IMR-90 (cell line): ENCODE measurements around the gene PRKCH. TPM values are rescaled to one million over a fixed set of nuclear protein-coding genes. Genes with fewer than 3 reads are reported as not detected.

Experiments used
- ATAC-seq: fragments of 200-7000 bp; cut with Tn5 transposase; 2 replicates; pipeline ENCODE4 v1.9.1; 2020; ENCODE audit warnings: low read depth, mild to moderate bottlenecking, moderate library complexity
- BruUV-seq: library from RNA; stranded (reverse); fragments of 400-500 nt; replicated peaks from 2 replicates; lab custom pipeline; 2021; lab: Mats Ljungman, UMichigan
- CTCF ChIA-PET: fragments of 300-600 bp; formaldehyde crosslinking; extraction: SDS; loops from one replicate; lab custom pipeline; 2021; ENCODE audit warnings: antibody characterized with exemption; lab: Yijun Ruan, JAX
- POLR2A ChIA-PET: fragments of 300-600 bp; sonication (Branson Sonifier 250); formaldehyde crosslinking; loops from one replicate; lab custom pipeline; 2022; ENCODE audit warnings: antibody characterized with exemption; ENCODE audit not compliant: unreplicated experiment; lab: Charles Lee
- DNase-seq: peaks from one replicate; pipeline ENCODE4 v3.0.0; 2013
- H2AFZ ChIP-seq: replicated peaks from 2 replicates; pipeline ENCODE3; 2013; ENCODE audit warnings: low read length, mild to moderate bottlenecking; ENCODE audit not compliant: poor library complexity
- H2AK5ac ChIP-seq: 2 replicates; pipeline ENCODE4 v1.6.1; 2013; ENCODE audit warnings: low read depth, low read length, inconsistent platforms
- H2AK9ac ChIP-seq: replicated peaks from 2 replicates; pipeline ENCODE3; 2013; ENCODE audit warnings: mild to moderate bottlenecking, low read depth, low read length, moderate library complexity; ENCODE audit not compliant: poor library complexity
- H2BK120ac ChIP-seq: 2 replicates; pipeline ENCODE4 v1.6.1; 2013; ENCODE audit warnings: low read depth, low read length, inconsistent platforms
- H2BK15ac ChIP-seq: 3 replicates; pipeline ENCODE4 v1.6.1; 2013; ENCODE audit warnings: low read depth, low read length, inconsistent platforms
- H2BK20ac ChIP-seq: 2 replicates; pipeline ENCODE4 v1.6.1; 2013; ENCODE audit warnings: low read depth, mild to moderate bottlenecking, inconsistent platforms, low read length, moderate library complexity
- H2BK5ac ChIP-seq: 2 replicates; pipeline ENCODE4 v1.6.1; 2013; ENCODE audit warnings: mild to moderate bottlenecking, low read depth, low read length, inconsistent platforms; ENCODE audit not compliant: poor library complexity, severe bottlenecking
- H3K14ac ChIP-seq: replicated peaks from 2 replicates; pipeline ENCODE4 v1.6.1; 2013; ENCODE audit warnings: low read depth, low read length, inconsistent platforms
- H3K18ac ChIP-seq: 2 replicates; pipeline ENCODE4 v1.6.1; 2013; ENCODE audit warnings: low read depth, low read length, control low read depth
- H3K23ac ChIP-seq: 2 replicates; pipeline ENCODE4 v1.6.1; 2013; ENCODE audit warnings: low read depth, low read length, inconsistent platforms
- H3K27ac ChIP-seq: 2 replicates; pipeline ENCODE4 v1.5.1; 2013; ENCODE audit warnings: mild to moderate bottlenecking, control low read depth, low read length; ENCODE audit not compliant: insufficient read depth
- H3K27me3 ChIP-seq: 2 replicates; pipeline ENCODE4 v1.6.1; 2013; ENCODE audit warnings: low read length; ENCODE audit not compliant: control insufficient read depth, insufficient read depth
- H3K36me3 ChIP-seq: 2 replicates; pipeline ENCODE4 v1.6.1; 2013; ENCODE audit warnings: low read length, mixed read lengths; ENCODE audit not compliant: control insufficient read depth, insufficient read depth
- H3K4ac ChIP-seq: 2 replicates; pipeline ENCODE4 v1.6.1; 2013; ENCODE audit warnings: low read depth, low read length, inconsistent platforms
- H3K4me1 ChIP-seq: 2 replicates; pipeline ENCODE4 v1.6.1; 2013; ENCODE audit warnings: low read length, mixed read lengths; ENCODE audit not compliant: control insufficient read depth, insufficient read depth
- H3K4me2 ChIP-seq: 2 replicates; pipeline ENCODE4 v1.6.1; 2013; ENCODE audit warnings: low read depth, mild to moderate bottlenecking, control low read depth, low read length, moderate library complexity
- H3K4me3 ChIP-seq: 2 replicates; pipeline ENCODE4 v1.5.1; 2013; ENCODE audit warnings: low read depth, mild to moderate bottlenecking, control low read depth, low read length, moderate library complexity; ENCODE audit not compliant: insufficient read depth
- H3K56ac ChIP-seq: 2 replicates; pipeline ENCODE4 v1.6.1; 2013; ENCODE audit warnings: low read length, inconsistent platforms; ENCODE audit not compliant: insufficient read depth; ENCODE audit errors: extremely low read depth
- H3K79me1 ChIP-seq, 2 experiments: 2 replicates each; pipeline ENCODE4 v1.6.1; 2013; ENCODE audit warnings: low read length in 2 of 2, inconsistent platforms in 1 of 2, low read depth in 1 of 2
- H3K9ac ChIP-seq: 2 replicates; pipeline ENCODE4 v1.6.1; 2013; ENCODE audit warnings: low read depth, low read length, control low read depth
- H3K9me1 ChIP-seq: 2 replicates; pipeline ENCODE4 v1.6.1; 2013; ENCODE audit warnings: low read length, inconsistent platforms; ENCODE audit not compliant: insufficient read depth
- H3K9me3 ChIP-seq: 2 replicates; pipeline ENCODE4 v1.6.1; 2013; ENCODE audit warnings: low read length; ENCODE audit not compliant: control insufficient read depth, insufficient read depth
- H4K20me1 ChIP-seq: 2 replicates; pipeline ENCODE4 v1.6.1; 2013; ENCODE audit warnings: low read length, inconsistent platforms; ENCODE audit not compliant: insufficient read depth
- H4K5ac ChIP-seq: 2 replicates; pipeline ENCODE4 v1.6.1; 2013; ENCODE audit warnings: mild to moderate bottlenecking, low read depth, low read length, control low read depth
- H4K8ac ChIP-seq, 2 experiments: 2 replicates each; pipeline ENCODE4 v1.6.1; 2013; ENCODE audit warnings: low read depth in 2 of 2, low read length in 2 of 2, control low read depth in 1 of 2, inconsistent platforms in 1 of 2
- H4K91ac ChIP-seq: 2 replicates; pipeline ENCODE4 v1.6.1; 2013; ENCODE audit warnings: low read depth, low read length, inconsistent platforms; ENCODE audit not compliant: insufficient read depth
- BHLHE40 ChIP-seq: fragments of 150-350 bp; IDR thresholded peaks from 2 replicates; pipeline ENCODE4 v1.6.1; 2016; ENCODE audit warnings: mild to moderate bottlenecking, low read depth, low read length
- CEBPB ChIP-seq: IDR thresholded peaks from 2 replicates; pipeline ENCODE4 v1.6.1; 2012; ENCODE audit warnings: low read depth, low read length, improper control_type of control experiment
- CHD1 ChIP-seq: IDR thresholded peaks from 2 replicates; pipeline ENCODE4 v1.6.1; 2012; ENCODE audit warnings: low read depth, low read length, improper control_type of control experiment
- FOS ChIP-seq: fragments of 150-350 bp; IDR thresholded peaks from 2 replicates; pipeline ENCODE4 v1.6.1; 2016; ENCODE audit warnings: low read depth, low read length
- MAFK ChIP-seq: IDR thresholded peaks from 2 replicates; pipeline ENCODE4 v1.6.1; 2012; ENCODE audit warnings: low read depth, low read length, improper control_type of control experiment
- MAZ ChIP-seq: IDR thresholded peaks from 2 replicates; pipeline ENCODE4 v1.6.1; 2012; ENCODE audit warnings: low read depth, mild to moderate bottlenecking, low read length, improper control_type of control experiment, moderate library complexity, borderline replicate concordance
- MXI1 ChIP-seq: IDR thresholded peaks from 2 replicates; pipeline ENCODE4 v1.6.1; 2012; ENCODE audit warnings: low read depth, mild to moderate bottlenecking, low read length, moderate library complexity, borderline replicate concordance
- NFE2L2 ChIP-seq: fragments of 150-350 bp; IDR thresholded peaks from 2 replicates; pipeline ENCODE4 v1.6.1; 2016; ENCODE audit warnings: low read depth, mild to moderate bottlenecking, low read length
- POLR2A ChIP-seq: IDR thresholded peaks from 2 replicates; pipeline ENCODE4 v1.6.1; 2012; ENCODE audit warnings: mild to moderate bottlenecking, low read depth, low read length
- RAD21 ChIP-seq: IDR thresholded peaks from 2 replicates; pipeline ENCODE4 v1.6.1; 2012; ENCODE audit warnings: low read length, improper control_type of control experiment
- RCOR1 ChIP-seq: IDR thresholded peaks from 2 replicates; pipeline ENCODE4 v1.6.1; 2012; ENCODE audit warnings: mild to moderate bottlenecking, low read length, improper control_type of control experiment; ENCODE audit not compliant: insufficient replicate concordance
- RFX5 ChIP-seq: IDR thresholded peaks from 2 replicates; pipeline ENCODE4 v1.8.0; 2012; ENCODE audit warnings: low read depth, mild to moderate bottlenecking, low read length, moderate library complexity
- SMC3 ChIP-seq: fragments of 150-350 bp; IDR thresholded peaks from 2 replicates; pipeline ENCODE4 v1.6.1; 2016; ENCODE audit warnings: low read depth, mild to moderate bottlenecking, antibody characterized with exemption, low read length, moderate library complexity
- dilution Hi-C: fragments of 300-500 bp; cut with HindIII; formaldehyde crosslinking; loops from one replicate; pipeline ENCODE4 v1.14.3; 2018; ENCODE audit warnings: low sequenced_read_pairs; ENCODE audit not compliant: unreplicated experiment
- in situ Hi-C: fragments of 300-500 bp; cut with MboI; formaldehyde crosslinking; loops from 3 replicates; pipeline ENCODE4 v1.14.3; 2019; ENCODE audit warnings: low sequenced_read_pairs, inconsistent platforms, mixed read lengths
- intact Hi-C: fragments of 100-400 bp; cut with micrococcal nuclease; formaldehyde crosslinking; loops from 2 replicates; pipeline ENCODE4 v1.10.0; 2022
- polyA plus RNA-seq, 3 experiments: library from polyadenylated mRNA; depleted of rRNA; stranded (reverse); fragments of >200 nt; gene quantifications; 2 replicates each; pipeline ENCODE4 v1.2.3, GENCODE V29; 2012; ENCODE audit warnings: low replicate concordance in 1 of 3
- total RNA-seq: library from RNA; depleted of rRNA; stranded (reverse); fragments of >200 nt; gene quantifications from 2 replicates; pipeline ENCODE4 v1.2.3, GENCODE V29; 2012
- TF ChIP-seq, protein P1 (sequence below): fragments of 150-350 bp; IDR thresholded peaks from 2 replicates; pipeline ENCODE4 v1.6.1; 2016; ENCODE audit warnings: low read depth, mild to moderate bottlenecking, low read length, moderate library complexity, borderline replicate concordance
- TF ChIP-seq, protein P2 (sequence below): conservative IDR thresholded peaks from 2 replicates; pipeline ENCODE4 v1.5.1; 2012; ENCODE audit warnings: mild to moderate bottlenecking, low read depth, low read length, improper control_type of control experiment
- TF ChIP-seq, protein P3 (sequence below): fragments of 150-350 bp; IDR thresholded peaks from 2 replicates; pipeline ENCODE4 v1.6.1; 2017; ENCODE audit warnings: mild to moderate bottlenecking, antibody characterized with exemption, low read length, low read depth

The PRKCH gene
- total and polyA plus RNA-seq, 2 of the 4 experiments (the other 2 are of a cell fraction): 1.6 to 2.3 TPM

DNA sequence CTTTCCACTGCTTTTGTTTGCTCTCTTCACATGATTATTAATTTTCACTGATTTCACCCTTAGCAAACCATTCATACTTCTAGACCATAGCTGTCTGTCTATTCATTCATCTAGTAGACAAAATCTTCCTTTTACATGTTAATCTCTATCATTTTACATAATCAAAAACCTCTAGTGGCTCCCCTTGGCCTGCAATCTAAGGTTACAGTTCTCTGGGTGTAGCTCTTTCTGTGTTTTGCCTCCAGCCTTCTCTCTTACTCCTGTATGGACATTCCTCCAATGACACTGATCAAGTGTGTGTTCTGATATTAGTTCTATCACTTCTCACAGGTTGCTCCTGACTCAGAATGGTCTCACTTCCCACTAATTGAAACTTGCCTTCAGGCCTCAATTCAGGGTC lies 56.4 kb downstream of the PRKCH start:
- Histone ChIP-seq H3K36me3 (no peaks in the 10 kb centered on the region), H3K4me3 (no peak overlapping the region), H2BK20ac (no peak overlapping the region), H4K91ac (no peak overlapping the region), H3K23ac (no peak overlapping the region), H4K8ac (no peak overlapping the region), H4K5ac (no peak overlapping the region), H2AFZ (no peak overlapping the region), H3K18ac (no peak overlapping the region), H2BK15ac (no peak overlapping the region), H2AK5ac (no peak overlapping the region), H3K4me1 (no peaks in the 10 kb centered on the region), H3K14ac (no peak overlapping the region), H3K4me2 (no peak overlapping the region), H3K56ac (no peak overlapping the region), H2BK120ac (no peak overlapping the region), H4K20me1 (no peaks in the 10 kb centered on the region), H3K9me3 (peaks cover 4% of the 10 kb centered on the region), H2BK5ac (no peak overlapping the region), H3K9ac (no peak overlapping the region), H2AK9ac (no peak overlapping the region), H3K79me1 (no peaks in the 10 kb centered on the region), H3K27me3 (peaks cover 21% of the 10 kb centered on the region), H3K9me1 (no peaks in the 10 kb centered on the region), H3K27ac (no peak overlapping the region), H3K4ac (no peak overlapping the region)
- TF ChIP-seq, protein P1, sequence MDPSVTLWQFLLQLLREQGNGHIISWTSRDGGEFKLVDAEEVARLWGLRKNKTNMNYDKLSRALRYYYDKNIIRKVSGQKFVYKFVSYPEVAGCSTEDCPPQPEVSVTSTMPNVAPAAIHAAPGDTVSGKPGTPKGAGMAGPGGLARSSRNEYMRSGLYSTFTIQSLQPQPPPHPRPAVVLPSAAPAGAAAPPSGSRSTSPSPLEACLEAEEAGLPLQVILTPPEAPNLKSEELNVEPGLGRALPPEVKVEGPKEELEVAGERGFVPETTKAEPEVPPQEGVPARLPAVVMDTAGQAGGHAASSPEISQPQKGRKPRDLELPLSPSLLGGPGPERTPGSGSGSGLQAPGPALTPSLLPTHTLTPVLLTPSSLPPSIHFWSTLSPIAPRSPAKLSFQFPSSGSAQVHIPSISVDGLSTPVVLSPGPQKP: no peak
- TF ChIP-seq SMC3: no peak
- TF ChIP-seq, protein P2, sequence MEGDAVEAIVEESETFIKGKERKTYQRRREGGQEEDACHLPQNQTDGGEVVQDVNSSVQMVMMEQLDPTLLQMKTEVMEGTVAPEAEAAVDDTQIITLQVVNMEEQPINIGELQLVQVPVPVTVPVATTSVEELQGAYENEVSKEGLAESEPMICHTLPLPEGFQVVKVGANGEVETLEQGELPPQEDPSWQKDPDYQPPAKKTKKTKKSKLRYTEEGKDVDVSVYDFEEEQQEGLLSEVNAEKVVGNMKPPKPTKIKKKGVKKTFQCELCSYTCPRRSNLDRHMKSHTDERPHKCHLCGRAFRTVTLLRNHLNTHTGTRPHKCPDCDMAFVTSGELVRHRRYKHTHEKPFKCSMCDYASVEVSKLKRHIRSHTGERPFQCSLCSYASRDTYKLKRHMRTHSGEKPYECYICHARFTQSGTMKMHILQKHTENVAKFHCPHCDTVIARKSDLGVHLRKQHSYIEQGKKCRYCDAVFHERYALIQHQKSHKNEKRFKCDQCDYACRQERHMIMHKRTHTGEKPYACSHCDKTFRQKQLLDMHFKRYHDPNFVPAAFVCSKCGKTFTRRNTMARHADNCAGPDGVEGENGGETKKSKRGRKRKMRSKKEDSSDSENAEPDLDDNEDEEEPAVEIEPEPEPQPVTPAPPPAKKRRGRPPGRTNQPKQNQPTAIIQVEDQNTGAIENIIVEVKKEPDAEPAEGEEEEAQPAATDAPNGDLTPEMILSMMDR: no peak
- TF ChIP-seq MXI1: no peak
- TF ChIP-seq RFX5: no peak
- no peak for TF ChIP-seq RAD21
- no peak for TF ChIP-seq POLR2A
- TF ChIP-seq MAZ: no peak
- no peak for TF ChIP-seq BHLHE40
- no peak for TF ChIP-seq CEBPB
- no peak for TF ChIP-seq CHD1
- no peak for TF ChIP-seq MAFK
- TF ChIP-seq NFE2L2: no peak
- TF ChIP-seq, protein P3, sequence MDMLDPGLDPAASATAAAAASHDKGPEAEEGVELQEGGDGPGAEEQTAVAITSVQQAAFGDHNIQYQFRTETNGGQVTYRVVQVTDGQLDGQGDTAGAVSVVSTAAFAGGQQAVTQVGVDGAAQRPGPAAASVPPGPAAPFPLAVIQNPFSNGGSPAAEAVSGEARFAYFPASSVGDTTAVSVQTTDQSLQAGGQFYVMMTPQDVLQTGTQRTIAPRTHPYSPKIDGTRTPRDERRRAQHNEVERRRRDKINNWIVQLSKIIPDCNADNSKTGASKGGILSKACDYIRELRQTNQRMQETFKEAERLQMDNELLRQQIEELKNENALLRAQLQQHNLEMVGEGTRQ: no peak
- no peak for TF ChIP-seq RCOR1
- TF ChIP-seq FOS: no peak
- no peak for ATAC-seq
- CTCF ChIA-PET: interaction anchor here (0.6 kb wide), 1 partner anchor 18 kb away, joined by 3 read pairs; no protein-coding TSS in a partner anchor
- POLR2A ChIA-PET: no interaction called here
- in situ Hi-C loops: no loop called here
- intact Hi-C loops: no loop called here
- DNase-seq: no peak
- dilution Hi-C loops: no loop called here
- no TSS peak for BruUV-seq
